Hematopoietic multipotent progenitor cell treated with erythropoietin and hydrocortisone succinate and interleukin-3 and kit ligand, for 15 days (in vitro differentiated cells): Measurements from ENCODE around the gene PML.
A peak's percentile ranks its signal among the peaks of the same experiment; 100 is the strongest.

ENCODE experiments used
- DNase-seq: peaks from one replicate; pipeline ENCODE4 v3.0.0-alpha.2; 2015; ENCODE audit warnings: low spot score

Gene PML

DNA sequence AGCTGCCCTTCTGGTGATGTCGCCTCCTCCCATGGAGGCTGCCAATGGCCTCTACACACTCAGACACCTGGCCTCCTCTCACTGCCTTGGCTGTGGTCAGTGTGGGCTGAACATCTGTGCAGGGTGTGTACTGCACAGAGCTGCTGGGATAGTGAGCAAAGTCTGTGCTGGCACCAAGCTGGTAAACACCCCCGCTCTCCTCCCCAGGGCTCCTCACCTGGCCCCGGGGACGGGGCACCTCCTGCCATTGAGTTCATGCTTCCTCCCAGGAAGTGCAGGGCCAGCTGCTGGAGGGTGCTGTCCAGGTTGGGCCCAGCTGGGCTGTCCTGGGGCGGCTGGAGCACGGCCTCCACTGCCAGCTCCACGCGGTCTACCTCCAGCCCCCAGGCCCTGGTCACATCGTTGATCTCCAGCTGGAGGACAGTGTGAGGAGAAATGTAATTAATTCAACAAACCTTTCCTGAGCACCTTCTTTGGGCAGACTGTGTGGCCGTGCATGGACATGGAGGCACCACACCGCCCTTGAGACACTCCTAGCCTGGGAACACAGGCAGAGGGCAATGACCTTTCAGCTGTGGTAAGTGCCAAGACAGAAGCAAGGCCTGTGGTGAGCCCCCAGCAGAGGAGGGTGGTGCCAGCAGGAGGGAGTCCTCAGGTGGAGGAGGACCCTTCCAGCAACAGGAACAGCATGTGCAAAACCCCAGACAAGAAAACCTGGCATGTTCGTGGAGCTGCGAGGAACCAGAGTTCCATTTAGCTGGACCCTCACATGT lies 9.2 kb upstream of the PML start:
- no peak for DNase-seq

DNA sequence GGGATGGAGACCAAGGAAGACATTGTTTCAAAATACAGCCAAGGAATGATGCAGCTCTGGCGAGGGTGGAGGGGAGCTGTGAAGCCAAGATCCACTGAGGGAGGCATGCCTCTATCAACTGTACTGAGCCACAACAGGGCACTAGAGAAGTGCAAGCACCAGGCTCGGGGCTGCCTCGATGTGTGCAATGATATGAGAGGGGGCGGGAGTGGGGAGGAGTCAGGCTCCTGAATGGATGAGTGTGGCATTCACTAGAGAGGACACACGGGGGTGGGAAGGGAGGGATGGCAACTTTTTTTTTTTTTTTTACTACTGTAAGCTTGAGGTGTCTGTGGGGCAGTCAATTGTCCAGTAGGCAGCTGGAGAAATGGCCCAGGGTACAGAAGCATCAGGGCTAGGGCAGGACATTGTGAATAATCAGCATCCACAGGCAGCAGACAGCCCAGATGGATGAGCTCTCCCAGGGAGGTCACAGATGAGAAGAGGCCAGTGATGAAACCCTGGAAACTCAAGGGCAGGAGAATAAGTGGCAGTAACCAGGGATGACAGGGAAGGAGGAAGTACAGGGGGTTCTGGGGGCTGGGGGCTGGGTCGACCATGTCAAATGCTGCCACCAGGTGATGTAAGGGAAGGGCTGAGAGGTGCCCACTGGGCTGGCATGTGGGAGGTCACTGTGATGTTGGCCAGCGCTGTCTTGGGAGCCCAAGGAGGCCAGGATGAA lies 8.3 kb upstream of the PML start:
- DNase-seq, result no peak

DNA sequence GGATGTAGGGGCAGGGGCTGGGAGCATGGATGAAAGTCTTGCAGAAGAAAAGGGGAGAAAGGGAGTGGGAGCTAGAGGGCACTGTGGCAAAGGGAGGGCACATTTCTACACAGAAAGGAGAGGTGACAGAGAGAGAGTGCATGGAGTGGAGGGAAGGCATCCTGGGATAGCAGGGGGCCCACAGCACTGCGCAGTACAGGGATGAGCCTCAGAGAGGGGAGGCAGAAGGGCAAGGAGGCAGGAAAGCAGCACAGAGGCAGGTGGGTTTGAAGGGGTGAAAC lies 7.8 kb upstream of the PML start:
- no peak for DNase-seq

DNA sequence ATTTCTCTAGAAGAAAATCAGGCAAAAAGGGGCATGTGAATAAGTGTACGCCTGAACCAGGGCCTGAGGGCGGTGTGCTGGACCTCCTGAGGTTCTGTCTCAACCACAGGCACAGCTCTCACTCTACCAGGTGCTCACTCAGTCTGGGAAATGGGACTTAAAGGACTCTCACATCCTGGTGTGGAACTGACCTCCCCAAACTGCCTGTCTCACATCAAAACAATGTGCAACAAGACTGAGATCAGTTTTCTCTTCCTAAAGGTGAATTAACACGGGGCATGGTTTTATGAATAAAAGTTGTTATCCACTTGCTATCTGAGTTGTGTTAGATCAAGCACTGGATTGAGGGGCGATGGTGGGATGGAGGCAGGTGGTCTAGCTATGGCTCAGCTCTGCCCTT lies 7.3 kb upstream of the PML start:
- DNase-seq, result no peak

DNA sequence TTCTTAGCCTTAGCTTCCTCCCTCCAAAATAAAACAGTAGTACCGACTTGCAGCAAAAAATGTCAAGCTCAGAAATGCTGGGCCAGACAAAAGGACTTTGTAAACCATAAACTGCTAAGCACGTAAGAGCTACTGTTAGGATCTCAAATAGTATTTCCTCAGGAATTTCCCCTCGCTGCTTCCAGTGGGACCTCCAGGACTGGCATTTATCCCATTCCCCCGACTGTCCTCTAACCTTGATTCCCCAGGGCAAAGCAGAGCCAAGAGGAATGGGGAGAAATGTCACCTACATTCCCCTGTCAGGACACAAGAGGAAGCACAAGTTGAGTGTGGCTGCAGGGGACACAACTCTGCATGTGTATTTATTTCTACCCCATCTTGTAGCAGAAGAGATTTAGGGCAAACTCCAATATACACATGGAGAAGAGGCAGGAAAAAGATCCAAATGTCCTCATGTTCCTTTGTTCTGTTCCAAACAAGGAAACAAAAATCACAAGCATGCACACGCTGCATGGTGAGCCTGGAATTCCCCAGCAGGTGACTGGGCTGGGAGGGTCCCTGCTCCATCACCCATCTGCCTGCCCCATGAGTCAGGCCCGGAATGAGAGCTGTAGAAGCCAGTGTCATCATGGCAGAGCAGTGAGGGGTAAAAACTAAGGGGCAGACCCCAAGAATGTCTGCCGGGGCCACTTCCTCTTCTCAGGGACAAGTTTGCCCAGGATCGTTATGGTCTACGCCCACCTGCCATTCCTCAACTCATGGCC lies 6.7 kb upstream of the PML start:
- no peak for DNase-seq

DNA sequence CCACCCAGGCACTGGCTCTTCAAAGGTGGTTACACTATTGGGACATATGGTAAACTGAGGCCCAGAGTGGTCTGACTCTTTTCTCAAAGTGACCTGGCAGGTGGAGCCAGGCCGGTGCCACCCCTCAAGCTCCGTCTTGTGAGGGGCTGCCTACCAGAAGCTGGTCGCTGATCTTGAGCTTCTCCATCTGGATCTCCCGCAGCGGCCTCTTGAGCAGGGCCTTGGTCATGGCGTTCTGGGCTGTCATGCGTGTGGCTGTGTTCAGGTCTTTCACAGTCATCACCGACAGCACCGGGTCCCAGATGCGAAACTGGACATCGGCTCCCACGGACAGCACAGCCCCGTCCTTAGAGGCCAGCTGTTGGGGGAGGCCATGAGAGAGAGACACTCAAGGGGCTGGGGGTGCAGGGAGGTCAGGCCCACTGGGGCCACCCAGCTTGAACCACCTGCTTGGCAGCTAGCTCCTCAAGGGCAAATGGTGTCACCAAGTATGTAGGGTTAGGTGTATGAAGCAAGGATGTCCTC lies 6.0 kb upstream of the PML start:
- DNase-seq, result no peak

DNA sequence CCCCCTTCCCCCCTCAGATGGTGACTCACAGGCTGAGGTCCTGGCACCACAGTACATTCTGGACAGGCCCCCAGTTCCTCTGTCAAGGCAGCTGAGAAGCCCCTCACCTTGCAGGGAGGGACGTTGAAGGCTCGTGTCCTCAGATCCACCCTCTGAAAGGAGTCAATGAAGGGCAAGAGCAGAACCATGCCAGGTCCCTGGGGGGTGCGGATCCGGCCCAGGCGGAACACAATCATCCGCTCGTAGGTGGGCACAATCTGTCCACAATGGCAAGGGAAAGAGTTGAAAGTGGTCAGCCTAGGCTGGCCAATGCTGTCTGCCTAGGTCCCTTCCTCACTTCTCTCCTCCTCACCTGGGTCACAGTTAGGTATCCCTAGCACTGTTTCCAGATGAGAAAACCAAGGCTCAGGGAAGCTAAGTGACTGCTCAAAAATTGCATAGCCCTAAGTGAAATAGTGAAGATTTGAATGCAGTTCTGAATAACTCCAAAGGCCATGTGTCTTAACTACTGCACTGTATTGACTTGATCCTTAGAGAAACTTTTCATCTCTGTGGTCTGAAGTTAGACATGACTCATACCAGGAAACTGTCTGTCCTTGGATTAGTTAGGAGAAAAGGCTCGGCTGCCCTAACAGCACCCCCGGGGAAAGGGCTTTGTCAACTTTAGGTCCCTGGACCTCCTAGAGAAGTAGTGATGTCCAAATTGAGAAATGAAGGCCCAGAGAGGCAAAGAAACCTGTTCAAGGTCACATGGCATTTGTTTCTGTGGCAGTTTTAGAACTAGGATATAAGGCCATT lies 5.3 kb upstream of the PML start:
- DNase-seq, result no peak

DNA sequence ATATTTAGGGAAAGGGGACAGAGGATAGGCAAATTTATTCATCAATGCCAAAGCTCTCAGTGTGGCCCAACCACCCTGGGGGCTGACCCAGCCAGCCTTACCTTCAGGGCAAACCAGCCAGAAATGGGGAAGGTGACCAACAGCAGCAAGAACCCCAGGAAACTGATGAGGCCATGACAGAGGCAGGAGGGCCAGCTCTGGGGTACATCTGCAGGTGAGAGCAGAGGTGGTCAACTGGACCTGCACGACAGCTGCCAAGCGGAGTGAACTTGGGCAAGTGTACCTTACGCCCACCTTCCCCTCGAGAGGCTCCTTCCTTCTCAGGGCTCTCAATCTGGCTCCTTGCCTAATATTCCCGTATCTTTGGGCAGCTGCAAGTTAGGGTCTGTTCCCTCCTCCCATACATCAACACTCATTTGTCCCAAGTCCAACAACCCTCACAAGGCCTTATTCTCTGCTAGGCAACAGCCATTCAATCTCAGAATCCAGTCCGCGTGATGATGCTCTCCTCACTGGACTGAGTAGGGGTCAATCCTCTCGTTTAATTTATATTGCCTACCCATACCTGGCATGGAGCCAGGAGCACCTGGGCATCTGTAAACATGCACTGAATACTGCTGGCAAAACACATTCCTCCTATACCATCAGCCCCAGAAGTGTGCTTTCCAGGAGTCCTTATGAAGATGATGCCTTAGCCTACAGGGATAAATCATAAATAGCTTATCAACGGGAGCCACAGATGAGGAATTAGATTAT lies 4.1 kb upstream of the PML start:
- no peak for DNase-seq

DNA sequence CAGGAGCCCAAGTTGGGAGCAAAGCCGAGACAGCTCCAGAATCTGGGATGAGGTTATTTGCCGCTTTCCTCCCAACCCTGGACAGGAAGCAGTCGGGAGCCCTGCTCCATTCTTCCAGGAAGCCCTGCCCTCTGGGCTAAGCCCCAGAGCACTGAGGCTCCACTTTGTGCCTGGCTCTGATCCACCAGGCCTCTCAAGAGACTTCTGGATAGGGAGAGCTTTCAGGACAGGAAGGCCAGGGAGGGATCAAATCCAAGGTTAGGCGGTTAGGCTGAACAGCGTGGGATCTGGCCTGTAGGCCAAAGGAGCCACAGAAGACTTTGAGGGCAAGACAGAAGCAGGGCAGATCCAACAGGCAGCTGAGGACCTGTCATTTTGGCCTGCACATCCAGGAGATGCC lies 3.3 kb upstream of the PML start:
- DNase-seq, result no peak

DNA sequence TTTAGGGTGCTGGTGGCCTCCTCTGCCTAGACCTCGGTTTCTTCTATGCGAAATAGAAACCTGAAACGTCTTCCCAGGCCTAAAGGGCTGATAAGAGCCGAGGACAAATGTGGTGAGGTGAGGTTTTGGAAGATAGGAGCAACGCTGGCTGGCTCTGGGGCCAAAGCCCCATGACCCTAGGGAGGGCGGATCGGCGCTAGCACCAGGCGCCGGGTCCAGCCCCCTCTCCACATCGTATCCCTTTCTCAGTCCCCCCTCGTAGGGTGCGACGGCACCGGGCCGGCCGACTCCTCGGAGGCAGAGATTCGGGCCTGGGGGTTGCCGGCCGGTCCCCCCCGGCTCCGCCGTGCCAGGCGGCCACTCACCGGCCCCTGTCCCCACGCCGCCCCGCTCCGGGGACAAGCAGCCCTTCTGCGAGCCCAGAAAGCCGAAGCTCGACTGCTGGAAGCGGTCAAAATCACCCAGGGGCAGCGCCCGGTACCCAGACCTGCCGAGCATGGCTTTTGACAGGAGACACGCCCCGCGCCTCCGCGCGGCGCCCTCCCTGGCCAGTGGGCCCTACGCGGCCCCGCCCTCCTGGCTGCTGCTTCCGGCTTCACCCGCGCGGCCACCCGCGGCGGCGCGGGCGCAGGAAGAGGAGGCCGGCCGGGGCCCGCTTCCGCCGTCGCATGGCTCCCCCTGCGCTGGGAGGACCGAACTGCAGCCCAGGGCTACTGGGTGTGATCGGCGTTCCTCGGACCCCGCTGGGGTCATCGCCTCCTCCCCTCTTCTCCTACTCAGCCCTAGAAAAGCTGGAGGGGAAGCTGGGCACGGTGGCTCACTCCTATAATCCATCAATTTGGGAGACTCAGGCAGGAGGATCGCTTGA lies 2.6 kb upstream of the PML start, which contains the start of gene STOML1:
Gene STOML1, minus strand, starts transcription at position 570 of the 868 bp plus-strand sequence. Its CDS starts 72 bp downstream, at position 498.
- peak; percentile 96 for DNase-seq

DNA sequence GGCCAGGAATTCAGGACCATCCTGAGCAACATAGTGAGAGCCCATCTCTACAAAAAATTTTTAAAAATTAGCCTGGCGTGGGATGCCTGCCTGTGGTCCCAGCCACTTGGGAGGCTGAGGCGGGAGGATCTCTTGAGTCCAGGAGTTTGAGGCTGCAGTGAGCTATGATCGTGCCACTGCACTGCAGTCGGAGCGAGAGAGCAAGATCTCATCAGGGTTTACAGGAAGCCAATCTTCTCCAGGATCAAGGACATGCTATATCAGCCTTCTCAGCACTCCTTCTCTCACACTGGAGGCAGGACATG lies 2.0 kb upstream of the PML start:
- DNase-seq, result peak; percentile 21

DNA sequence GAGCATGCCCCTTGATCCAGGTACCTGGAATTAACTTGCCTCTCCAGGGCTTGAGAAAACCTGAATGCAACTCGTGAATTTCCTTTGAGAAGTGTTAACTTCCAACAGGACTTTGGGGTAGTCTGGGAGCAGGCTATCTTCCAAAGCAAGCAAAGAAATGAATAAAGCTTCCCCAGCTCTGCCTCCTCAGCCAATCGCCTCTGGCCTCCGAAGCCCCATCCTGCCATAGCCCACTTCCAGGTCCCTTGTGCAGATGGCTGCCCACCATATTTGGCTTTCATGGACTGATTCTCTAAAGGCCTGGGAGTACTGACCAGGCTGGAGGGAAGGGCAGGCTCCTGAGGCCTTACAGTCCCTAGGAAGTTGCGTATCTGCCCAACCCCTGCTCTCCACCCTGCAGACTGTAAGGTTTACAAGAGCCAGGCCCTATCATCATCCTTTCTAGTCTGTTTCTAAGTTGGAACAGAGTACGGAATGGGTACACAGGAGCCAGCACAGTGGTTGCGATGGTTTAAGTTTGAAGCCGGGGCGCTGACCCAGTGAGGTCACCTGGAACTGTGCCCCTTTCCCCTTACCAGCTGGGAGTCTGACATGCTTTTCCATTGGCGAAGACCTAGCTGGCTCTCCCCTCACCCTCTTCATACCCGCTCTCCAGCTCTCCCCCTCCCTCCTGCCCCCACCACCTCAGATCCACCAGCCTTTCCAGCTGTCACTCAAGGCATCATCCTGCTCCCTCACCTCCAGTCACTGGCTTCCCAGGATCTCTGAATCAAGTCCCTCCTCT lies 1.1 kb upstream of the PML start:
- DNase-seq, result no peak

DNA sequence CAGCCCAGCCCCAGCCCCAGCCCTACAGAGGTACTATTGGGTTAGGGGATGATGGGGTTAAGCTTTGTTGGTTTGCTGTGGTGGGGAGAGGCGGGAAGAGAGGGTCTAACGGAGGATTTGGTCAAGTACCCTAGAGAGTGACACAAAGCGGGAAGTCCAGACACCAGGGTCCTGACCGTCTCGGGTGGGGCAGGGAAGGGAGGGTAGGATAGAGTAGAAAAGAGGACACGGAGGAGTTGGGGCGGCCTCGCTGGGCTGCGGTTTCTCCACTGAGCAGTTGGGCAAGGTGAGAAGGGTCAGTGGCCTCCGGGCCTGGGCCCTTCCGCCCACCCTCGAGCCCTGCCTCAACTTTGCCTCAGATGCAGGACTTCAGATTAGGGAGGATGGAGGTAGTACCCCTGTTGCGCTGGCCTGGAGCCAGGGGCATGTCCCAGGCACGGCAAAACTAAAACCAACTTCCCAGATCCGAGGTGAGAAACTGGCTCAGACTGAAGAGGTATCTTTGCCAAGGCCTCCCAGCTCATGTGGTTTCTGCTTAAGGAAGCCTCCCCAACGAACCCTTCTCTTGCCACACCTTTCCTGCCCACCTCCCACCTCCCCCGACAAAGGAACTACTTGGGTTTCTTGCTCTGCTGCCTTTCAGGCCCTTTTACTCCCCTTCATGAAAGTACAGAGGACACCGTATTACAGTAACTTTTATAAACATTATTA lies 551 bp downstream of the PML start:
- peak; percentile 34 for DNase-seq

DNA sequence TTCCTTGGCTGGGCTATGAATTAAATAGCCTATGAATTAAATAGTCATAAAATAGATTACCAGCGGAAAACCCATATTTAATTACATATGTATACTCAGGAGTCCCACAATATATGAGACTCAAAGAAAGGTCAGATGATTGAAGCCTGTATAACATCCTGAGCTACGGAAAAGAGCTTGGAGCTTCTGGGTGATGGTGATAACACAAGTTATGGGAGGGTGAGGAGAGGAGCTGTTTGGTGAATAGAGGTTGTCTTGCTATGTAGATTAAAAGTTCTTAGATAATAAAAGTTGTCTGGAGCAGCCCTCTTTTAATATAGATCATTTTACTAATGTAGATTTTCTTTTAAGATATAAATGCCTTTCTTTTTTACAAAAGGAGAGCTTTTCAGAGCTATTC lies 1.8 kb downstream of the PML start:
- peak; percentile 55 for DNase-seq

DNA sequence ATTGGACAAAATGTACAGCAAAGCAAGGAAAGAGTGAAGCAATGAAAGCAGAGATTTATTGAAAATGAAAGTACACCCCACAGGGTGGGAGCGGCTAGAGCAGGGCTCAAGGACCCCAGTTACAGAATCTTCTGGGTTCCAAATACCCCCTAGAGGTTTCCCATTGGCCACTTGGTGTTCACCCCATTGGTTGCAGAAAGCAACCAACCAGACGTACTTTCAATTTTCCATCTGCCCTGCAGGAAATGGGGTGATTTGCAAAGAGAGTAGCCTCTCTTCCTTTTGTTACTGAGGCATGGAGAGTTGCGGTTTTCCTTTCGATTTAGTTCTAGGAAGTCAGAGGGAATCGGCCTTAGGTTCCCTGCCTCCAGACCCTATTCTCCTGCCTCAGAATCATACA lies 2.4 kb downstream of the PML start:
- no peak for DNase-seq

DNA sequence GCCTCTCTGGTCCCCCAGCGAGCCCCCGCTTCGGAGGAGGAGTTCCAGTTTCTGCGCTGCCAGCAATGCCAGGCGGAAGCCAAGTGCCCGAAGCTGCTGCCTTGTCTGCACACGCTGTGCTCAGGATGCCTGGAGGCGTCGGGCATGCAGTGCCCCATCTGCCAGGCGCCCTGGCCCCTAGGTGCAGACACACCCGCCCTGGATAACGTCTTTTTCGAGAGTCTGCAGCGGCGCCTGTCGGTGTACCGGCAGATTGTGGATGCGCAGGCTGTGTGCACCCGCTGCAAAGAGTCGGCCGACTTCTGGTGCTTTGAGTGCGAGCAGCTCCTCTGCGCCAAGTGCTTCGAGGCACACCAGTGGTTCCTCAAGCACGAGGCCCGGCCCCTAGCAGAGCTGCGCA lies 3.5 kb downstream of the PML start:
- no peak for DNase-seq

DNA sequence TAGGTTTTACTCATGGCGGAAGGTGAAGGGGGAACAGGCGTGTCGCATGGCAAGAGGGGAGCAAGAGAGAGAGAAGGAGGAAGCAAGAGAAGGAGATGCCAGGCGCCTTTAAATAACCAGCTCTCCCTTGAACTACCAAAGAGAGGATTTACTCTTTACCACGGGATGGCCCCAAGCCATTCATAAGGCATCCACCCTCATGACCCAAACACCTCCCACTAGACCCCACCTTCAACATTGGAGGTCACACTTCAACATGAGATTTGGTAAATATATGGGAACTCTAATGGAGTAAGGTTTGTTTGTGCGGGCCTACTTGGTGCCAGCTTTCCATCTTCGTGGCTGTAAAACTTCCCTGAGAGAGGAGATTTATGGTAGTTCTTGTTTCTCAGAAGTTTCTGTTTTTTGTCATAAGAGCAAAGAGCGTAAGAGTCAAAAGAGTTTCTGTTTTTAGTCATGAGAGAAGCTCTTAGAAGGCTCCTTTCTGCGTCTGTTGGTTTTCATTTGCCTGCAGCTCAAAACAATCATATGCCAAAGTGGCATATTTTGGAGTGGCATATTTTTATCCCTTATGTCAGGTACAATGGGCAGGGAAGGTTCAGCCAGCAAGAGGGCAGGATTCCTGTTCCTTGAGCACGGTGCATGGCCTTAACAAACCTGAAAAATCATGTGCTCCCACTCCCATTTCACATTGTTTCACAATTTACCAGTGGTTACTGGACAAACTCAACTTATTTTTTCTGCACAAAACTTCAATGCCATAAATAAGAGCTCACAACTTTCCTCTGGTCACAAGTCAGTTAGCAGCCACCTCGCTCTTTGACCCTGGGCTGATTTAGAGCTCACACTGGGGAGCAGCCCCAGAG lies 12.5 kb downstream of the PML start:
- DNase-seq, result no peak

DNA sequence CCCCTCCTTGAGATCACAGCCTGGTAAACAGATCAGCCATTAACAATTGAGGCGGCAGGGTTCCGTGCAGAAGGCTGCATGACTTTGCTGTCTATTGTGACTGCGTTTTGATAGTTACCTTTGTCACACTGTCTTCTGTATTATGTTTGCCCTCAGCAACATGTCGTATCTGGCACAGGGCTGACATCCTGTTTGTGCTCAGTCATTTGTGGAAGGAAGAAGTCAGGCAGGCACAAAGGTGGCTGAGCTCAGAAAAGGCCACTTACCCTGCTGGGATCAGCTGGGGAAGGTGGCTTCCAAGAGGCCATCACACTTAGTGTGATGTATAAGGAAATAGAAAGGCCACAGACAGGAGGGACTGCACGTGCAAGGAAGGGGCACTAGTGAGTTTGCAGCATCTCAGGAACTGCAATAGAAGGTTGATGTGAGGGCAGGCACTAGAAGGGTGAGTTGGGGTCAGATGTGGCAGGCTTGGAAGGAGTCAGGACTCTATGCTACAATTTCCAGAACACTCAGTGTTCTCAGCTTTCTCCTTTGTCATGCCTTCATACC lies 13.4 kb downstream of the PML start:
- DNase-seq, result no peak
